Ramos (cell line): ENCODE results near the gene WNT2.
"Not testable (repeated sequence)": the region's sequence is repeated elsewhere in the genome, so short reads cannot be mapped to it uniquely, and the experiment has no call there.

Experiments used
- in situ Hi-C: fragments of 300-500 bp; cut with MboI; formaldehyde crosslinking; loops from one replicate; pipeline ENCODE4 v1.14.3; 2022; ENCODE audit warnings: low sequenced_read_pairs; ENCODE audit not compliant: unreplicated experiment

Gene WNT2

GRCh38 chr7:117312593-117313580 lies 10.0 kb downstream of the WNT2 start:
- in situ Hi-C loops: no loop called here

DNA sequence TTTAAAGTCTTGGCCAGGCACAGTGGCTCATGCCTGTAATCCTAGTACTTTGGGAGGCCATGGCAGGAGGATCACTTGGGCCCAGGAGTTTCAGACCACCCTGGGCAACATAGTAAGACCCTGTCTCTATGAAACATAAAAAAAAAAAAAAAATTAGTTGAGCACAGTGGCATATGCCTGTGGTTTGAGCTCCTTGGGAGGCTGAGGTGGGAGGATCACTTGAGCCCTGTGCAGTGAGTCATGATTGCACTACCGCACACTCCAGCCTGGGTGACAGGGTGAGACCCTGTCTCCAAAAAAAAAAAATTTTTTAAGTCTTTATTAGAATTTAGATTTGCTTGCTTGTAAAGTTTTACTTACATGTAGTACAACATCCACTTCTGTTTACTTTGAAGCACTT lies 14.0 kb downstream of the WNT2 start:
- in situ Hi-C loops: no loop called here

GRCh38 chr7:117302396-117302795 lies 20.5 kb downstream of the WNT2 start:
- in situ Hi-C loops: no loop called here

DNA sequence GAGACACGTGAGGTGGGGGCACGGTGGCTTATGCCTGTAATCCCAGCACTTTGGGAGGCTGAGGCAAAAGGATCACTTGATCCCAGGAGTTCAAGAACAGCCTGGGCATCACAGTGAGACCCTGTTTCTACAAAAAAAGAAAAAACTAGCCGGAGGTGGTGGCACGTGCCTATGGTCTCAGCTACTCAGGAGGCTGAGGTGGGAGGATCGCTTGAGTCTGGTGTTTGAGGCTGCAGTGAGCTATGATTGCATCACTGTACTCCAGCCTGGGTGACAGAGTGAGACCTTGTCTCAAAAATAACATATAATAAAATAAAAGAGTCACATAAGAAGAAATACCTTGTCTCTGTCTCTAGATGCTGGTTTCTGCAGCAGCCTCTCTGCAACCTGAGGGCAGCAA lies 22.4 kb downstream of the WNT2 start:
- in situ Hi-C loops: not testable (repeated sequence)

DNA sequence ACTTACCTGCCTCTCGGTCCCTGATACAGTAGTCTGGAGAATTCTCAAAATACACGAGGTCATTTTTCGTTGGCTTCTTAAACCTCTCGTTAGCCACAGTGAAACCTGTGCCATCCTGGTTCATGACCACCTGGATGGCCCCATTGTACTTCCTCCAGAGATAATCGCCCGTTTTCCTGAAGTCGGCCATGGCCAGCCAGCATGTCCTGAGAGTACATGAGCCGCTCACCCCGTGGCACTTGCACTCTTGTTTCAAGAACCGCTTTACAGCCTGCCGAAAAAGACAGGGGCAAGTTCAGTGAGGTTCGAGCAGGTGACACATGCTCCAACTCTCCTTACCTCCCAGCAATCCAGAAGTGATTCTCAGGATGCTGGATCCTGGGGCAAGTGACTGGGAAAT lies 25.3 kb downstream of the WNT2 start:
- in situ Hi-C loops: no loop called here

- in situ Hi-C loops: no loop called here
Measured at GRCh38 chr7:117296066-117296465, 26.8 kb downstream of the WNT2 start.

DNA sequence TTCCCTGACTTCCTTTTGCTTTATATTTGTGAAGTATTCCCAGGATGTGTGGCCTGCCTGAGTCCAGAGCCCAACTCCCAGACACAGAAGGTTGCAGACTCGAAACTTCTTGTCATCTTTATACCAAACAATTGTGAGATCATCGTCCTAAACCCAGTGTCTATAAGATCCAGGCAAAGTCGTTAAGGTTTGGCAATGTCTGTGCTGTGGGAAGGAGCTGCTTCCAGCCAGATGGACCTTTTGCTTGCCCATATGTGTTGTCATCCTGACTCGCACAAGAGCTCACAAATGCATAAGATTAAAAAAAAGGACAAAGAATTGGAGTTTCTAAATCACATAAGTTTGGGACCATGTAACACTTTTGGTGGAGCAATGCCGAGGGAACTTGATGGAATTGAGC lies 37.0 kb downstream of the WNT2 start:
- in situ Hi-C loops: no loop called here

GRCh38 chr7:117284692-117285091 lies 38.2 kb downstream of the WNT2 start:
- in situ Hi-C loops: no loop called here

DNA sequence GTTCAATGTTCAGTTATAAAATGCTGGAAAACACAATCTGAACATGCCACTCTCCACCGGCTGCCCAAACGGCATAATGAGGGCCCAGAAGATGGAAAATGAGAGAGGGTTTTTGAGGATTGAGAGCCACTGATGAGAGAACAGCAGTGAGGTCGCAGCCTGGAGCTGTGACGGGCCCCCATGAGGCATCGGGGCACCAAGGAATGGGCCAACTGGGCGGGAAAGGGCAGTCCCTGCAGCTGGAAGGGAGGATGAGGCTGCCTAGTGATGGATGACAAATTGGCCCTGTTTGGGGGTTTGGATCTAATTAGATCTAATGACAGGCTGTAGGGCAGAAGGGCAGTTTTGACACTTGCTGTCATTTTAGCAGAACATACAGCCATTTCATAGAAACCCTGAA lies 39.1 kb downstream of the WNT2 start:
- in situ Hi-C loops: no loop called here

DNA sequence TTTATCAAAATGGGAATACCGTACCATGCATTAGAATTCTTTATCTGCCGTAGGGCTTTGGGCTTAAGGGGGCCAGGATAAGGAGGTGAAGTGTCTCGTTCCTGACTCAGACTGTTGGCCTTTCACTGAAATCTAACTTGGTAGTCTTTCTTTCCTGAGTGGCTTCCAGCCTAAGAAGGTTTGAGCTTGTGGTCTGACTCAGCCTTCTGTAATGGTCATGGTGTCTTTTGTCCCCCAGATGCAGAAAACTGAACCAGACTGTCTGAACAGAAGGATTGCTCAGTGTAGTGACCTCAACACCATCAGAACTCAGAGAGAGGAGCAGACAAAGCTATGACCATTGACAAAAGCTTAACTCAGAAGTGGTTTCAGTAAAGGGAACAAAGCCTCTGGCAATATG lies 39.5 kb downstream of the WNT2 start:
- in situ Hi-C loops: no loop called here

GRCh38 chr7:117282239-117282812 lies 40.5 kb downstream of the WNT2 start:
- in situ Hi-C loops: no loop called here

DNA sequence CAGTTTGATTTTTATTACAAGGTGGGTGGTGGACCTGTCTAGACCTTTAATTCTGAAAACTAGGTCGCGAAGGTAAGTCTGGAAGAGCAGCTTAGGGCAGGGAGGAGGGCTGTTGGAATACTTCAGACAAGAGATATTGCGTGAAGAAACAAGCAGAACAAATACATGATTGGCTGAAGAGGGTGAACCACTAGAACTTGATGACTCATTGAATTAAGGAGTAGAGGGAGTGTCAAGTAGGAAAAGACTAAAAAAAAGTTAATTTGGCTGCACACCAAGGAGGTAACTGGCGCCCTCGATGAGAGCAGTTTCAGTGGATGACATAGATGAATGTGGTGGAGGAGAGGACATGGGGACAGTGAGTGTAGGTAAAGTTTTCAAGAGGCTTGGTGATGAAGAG lies 41.3 kb downstream of the WNT2 start:
- in situ Hi-C loops: no loop called here

DNA sequence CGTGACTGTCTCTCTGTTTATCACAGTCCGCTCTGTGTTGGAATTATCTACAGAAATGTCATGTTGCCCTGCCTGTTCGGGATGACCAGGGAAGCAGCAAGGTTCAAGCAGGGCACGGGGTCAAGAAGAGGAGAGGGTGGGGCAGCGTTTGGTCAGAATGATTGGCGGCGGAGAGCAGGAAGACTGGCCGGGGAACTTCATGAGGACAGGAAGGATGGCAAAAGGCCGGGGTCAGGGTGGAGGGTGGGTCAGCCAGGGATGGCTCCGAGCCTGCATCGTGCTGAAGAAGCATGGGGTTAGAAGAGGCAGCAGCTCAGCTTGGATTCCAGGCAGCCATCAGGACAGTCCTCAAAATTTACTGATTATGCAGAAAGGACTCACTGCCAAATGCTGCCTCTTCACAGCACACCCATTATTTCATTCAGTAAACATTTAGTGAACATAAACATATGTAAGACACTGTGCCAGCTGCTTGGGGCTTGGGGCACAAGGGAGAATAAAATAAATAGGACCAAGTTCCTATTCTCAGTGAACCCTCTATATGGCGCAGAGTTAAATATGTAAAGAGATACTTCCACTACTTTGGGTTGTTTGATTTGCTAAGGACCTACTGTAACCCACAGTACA lies 42.8 kb downstream of the WNT2 start:
- in situ Hi-C loops: no loop called here

- in situ Hi-C loops: no loop called here
Measured at GRCh38 chr7:117279203-117279602, 43.7 kb downstream of the WNT2 start.

- in situ Hi-C loops: no loop called here
Measured at GRCh38 chr7:117278040-117278439, 44.8 kb downstream of the WNT2 start.

GRCh38 chr7:117277576-117277975 lies 45.3 kb downstream of the WNT2 start:
- in situ Hi-C loops: no loop called here

- in situ Hi-C loops: no loop called here
Measured at GRCh38 chr7:117274951-117275350, 47.9 kb downstream of the WNT2 start.

DNA sequence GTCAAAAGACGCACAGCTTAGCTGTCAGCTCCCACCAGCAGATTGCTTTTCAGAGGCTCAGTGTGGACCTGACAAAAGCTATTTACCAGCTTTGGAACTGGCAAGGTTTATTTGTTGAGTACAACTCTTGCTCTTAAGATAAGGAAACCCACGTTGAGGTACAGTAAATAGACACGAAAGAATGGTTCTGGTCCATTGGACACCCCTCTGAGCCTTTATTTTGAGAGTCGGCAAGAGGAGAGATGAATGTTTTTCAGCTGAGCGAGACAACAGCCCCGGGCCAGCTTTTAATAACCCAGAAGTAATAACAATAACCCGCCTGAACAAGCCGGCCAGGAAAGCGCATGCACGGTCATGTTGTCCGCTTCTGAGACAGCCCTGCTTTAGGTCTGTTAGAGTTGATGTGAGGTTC lies 49.0 kb downstream of the WNT2 start:
- in situ Hi-C loops: no loop called here

- in situ Hi-C loops: no loop called here
Measured at GRCh38 chr7:117273325-117273724, 49.5 kb downstream of the WNT2 start.

DNA sequence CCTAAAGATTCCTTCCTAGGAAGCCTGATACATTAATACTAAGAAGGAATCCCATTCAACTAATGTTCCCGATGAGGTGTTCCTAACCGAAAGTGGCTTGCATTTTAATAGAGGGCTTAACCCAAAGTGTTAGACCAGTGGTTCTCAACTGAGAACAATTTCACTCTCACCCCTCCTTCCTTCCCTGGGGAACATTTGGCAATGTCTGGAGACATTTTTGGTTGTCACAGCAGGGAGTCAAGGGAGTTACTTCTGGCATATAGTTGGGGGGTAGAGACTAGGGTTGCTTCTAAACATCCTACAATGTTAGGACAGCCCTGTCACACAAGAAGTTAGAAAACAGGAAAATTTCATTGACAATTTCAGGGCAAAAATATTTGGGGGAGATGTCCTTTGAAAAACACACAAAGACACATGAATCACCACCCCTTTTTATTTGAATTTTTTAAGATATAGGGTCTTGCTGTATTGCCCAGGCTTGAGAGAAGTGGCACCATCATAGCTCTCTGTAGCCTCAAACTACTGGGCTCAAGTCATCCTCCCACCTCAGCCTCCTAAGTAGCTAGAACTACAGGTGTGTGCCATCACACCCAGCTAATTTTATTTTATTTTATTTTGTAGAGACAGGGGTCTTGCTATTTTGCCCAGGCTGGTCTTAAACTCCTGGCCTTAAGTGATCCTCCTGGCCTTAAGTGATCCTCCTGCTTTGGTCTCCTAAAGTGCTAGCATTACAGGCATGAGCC lies 50.7 kb downstream of the WNT2 start:
- in situ Hi-C loops: no loop called here

DNA sequence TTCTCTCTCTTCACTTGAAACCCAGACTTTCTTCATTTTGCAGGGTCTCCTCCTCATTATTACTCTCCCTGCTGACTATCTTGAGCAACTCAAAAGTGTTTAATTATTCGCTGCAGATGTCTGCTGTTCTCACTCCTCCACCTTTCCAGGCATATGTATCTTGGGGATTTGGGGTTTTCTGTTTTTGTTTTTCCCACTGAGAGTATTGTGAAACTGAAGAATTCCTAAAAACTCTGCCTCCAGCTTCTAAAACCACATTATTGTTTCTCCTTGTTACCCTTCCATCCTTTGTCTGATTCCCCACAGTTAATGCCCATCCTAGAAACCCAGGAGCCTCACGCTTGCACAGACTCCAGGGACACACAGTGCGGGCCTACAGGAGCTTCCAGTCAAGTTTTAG lies 51.3 kb downstream of the WNT2 start:
- in situ Hi-C loops: no loop called here
